ENCODE data around the gene RANBP1.

The RANBP1 gene

DNA sequence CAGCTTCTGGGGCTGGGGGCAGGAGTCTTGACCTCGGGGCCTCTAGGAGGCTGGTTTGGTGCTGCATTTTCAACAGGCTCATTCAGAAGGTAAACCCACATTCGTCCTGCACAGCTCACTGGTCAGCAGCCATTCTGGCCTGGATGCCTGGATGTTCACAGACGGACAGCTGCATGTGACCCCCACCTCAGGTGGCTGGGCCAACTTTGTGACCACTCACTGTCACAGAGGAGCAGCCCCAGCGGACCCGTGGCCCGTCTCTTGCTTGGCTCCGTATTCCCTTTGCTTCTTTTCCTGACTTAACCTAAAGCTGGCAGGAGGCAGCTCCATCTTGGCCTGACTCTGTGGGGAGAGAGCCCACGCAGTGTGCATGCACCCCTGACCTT, 27.6 kb upstream of the RANBP1 start:
- no peak for DNase-seq (ENCODE audit: low read depth)

DNA sequence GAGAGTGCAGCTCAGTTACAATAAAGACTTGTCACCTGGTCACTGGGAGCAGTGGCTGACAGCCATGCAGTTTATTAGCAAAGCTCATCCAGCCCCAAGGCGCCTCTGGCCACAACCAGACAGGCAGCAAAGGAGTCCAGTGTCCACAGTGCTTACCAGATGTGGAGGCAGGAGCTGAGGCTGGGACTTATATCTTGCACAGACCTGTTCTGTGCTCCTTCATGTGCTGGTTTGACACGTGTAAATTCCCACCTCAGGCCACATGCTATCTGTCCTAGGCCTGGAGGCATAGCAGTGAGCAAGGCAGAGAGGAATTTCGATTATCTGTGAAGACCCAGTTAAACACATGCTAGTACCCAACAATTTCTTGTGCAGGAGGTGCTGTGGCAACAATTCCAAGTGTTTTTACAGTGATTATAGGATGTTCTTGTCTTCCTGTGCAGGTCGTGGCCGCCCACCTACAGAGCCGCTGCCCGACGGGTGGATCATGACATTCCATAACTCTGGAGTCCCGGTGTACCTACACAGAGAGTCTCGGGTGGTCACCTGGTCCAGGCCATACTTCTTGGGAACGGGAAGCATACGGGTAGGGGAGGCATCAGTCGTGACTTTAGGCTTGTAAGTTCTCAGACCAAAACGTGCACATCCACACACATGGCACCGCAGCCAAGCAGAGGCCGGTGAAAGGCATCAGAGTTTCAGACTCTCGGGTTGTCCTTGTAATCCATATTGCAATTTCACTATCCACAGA, 26.5 kb upstream of the RANBP1 start:
- no peak for DNase-seq (ENCODE audit: low read depth)

DNA sequence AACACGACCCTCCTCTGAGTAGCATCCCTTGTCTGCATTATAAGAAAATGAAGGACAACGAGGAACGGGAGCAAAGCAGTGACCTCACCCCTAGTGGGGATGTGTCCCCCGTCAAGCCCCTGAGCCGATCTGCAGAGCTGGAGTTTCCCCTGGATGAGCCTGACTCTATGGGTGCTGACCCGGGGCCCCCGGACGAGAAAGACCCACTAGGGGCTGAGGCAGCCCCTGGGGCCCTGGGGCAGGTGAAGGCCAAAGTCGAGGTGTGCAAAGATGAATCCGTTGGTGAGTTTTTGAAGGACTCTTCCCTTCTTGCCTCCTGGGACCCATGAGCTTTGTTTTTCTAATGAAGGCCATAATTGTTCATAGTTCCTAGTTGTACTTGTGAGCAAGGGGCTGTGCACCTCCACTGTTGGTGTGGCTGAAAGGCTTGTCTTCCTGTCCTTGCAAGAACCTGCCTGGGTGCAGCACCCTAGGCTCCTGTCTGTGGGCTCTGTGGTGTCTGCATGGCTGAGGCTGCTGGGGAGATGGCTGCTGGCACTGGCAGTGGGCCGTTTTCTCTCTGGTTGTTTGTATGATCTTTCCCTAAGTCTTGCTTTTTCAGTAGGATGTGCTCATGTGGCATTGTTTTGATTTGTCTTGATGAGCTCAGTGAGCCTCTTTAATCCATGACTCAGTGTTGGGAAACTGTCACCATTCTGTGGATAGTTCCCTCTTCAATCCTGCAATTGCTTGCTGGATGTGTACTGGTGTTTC, 25.8 kb upstream of the RANBP1 start:
- no peak for DNase-seq (ENCODE audit: low read depth)

DNA sequence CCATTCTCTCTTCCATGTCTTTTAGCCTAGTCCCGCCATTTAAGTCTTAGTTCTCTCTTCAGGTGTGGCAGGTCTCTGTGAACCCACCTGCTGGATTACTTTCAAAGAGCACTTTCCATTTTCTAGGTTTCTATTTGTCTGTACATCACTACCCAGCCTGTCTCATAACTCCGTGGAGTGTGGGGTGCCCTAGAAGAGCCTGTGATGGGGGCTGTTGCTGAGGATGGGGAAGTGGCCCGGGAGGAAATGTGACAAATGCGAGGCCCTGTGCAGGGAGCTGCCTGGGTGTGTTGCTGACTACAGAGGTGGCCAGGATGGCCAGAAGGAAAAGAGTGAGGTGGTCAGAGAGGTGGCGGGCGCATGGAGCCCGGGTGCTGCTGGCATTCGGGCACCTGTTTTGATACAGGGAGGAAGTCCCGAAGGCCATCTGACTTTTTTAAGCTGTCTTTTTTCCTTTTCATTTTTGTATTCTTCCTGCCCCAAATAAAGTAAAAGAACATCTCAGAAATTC, 25.1 kb upstream of the RANBP1 start:
- no peak for DNase-seq (ENCODE audit: low read depth)

DNA sequence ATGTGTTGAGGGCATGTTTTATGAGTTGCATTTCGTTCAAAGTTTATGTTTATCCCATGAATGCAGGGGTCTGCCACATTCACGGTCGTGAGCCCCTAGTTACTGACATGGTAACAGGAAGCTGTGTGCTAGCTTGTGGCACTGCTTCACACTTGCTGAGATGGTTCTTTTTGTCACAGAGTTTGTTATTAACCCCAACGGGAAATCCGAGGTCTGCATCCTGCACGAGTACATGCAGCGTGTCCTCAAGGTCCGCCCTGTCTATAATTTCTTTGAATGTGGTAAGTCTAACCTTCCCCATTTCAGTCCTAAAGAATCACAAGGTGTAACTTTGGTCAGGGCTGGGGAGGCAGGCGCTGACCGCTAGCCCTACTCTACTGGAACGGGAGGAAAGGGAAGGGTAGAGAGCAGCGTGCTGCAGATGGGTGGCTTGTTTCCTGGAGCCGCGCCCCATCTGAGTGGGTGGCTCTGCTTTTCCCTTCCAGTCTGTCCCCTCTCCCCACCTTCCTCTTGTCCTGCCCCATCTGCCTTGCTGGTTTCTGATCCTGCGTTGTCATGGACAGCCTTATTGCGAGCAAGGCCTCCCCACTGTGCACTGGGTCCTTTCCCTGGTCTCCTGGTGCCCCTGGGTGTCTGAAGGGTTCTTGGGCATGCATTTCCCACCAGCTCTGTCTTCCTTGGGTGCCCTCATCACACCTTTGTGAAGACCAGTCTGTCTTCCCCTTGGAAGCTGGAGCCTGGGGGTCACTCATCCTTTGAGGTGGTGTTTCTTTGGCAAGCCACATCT, 24.0 kb upstream of the RANBP1 start:
- no peak for DNase-seq (ENCODE audit: low read depth)

DNA sequence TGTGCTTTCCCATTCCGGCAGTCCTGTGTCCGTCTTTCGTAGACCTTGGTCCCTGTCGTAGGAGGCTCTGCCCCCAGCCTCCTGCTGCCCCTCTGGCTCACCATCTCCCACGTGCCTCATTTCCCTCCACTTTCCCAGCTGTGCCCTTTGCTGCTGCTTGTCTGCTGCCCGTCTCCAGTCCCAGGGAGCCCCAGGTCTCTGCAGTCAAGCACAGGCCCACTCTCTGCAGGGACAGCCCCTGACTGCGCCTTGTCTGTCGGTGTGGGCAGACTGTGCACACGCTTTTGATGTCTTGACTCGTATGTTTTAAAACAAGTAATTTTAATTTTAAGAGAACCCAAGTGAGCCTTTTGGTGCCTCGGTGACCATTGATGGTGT, 23.4 kb upstream of the RANBP1 start:
- no peak for DNase-seq (ENCODE audit: low read depth)

DNA sequence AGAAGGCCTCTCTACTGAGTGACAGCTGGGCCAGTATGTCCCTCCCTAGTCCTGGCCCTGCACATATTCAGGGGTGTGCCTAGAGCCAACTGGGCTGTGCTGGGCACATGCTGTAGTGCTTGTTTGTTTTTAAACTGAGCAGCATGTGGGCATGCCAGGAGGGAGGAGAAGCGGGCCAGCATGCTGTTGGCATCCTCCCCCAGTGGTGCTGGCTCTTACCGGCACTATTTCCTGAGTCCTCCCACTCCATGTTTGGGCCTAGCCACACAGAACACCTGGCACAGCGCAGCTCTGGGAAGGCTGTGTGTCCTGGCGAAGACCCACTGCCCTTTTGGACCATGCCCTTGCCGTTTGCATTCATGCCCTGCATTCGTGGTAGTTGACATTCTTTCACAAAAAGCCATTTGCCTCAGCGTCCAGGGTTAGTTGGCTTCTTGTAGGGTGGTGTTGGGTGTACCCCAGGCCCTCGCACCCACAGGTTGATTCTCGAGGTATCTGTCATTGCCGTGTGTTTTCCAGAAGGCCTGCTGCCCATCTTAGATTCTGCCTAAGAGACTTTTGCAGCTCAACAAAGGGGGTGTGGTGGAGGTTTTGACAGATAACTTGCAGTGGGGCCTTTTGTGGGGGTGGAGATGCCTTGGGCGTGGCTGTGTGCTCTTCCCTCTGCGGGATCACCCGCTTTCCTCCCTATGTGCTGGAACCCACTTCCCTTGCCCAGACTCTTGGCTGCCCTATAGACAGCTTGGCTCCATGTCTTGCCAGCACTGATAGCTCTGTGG, 22.3 kb upstream of the RANBP1 start:
- no peak for DNase-seq (ENCODE audit: low read depth)

DNA sequence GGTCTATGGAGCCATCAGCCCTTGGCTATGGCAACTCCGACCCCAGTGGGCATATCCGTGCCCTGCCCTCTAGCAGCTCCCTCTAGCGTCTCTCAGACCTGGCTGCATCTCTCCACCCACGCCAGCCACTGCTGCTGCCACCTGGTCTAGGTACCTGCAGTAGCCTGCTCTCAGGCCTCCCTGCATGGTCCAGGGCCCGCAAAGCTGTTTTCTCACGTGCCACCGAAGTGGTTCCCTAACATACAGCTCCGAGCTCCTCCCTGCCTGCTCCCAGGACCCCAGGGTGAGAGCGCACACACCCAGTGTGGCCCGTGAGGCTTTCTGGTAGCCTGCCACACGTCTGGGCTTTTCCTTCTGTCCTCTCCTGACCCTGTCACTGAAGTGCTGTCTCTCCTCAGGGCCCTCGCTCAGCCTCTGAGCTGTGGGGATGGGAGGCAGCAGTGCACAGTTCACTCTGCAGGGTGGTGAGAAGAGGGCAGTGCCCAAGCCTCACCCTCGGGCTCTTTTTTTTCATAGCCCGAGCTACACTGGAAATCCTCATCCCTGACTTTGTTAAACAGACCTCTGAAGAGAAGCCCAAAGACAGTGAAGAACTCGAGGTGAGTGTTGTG, 21.6 kb upstream of the RANBP1 start:
- DNase-seq (ENCODE audit: low read depth): no peak

DNA sequence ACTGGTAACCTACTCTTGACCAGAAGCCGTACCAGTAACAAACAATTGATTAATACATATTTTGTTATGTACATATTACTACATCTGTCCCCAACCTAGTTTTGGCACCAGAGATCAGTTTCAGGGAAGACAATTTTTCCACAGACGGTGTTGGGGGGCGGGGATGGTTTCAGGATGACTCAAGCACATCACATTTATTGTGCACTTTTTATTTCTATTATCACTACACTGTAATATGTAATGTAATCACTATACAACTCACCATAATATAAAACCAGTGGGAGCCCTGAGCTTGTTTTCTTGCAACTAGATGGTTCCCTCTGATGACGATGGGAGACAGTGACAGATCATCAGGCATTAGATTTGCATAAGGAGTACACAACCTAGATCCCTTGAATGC, 20.4 kb upstream of the RANBP1 start:
- DNase-seq (ENCODE audit: low read depth): no peak

DNA sequence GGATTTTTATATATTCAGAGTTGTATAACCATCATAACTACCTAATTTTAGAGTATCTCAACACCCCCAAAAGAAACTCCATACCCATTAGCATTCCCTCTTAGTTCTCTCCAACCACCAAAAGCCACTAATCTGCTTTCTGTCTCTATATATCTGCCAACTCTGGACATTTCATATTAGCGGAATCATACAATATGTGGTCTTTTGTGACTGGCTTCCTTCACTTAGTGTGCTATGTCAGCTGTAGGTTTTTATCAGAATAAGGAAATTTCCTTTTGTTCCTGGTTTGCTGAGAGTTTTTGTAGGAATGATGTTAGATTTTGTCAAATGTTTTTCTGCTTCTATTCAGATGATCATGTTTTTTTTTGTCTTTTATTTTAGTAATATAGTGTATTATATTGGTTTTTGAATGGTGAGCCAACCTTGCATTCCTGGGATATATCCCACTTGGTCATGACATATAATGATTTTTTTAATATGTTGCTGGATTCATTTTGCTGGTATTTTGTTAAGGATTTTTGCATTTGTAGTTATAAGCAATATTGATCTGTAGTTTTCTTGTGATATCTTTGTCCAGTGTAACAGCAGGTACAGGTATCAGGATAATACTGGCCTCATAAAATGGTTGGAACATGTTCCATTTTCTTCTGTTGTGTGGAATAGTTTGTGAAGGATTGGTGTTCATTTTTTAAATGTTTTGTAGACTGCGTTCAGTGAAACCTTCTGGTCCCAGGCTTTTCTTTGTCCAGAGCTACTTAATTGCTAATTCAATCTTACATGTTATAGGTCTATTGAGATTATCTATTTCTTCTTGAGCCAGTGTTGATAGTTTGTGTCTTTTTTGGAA, 19.1 kb upstream of the RANBP1 start:
- DNase-seq (ENCODE audit: low read depth): no peak

DNA sequence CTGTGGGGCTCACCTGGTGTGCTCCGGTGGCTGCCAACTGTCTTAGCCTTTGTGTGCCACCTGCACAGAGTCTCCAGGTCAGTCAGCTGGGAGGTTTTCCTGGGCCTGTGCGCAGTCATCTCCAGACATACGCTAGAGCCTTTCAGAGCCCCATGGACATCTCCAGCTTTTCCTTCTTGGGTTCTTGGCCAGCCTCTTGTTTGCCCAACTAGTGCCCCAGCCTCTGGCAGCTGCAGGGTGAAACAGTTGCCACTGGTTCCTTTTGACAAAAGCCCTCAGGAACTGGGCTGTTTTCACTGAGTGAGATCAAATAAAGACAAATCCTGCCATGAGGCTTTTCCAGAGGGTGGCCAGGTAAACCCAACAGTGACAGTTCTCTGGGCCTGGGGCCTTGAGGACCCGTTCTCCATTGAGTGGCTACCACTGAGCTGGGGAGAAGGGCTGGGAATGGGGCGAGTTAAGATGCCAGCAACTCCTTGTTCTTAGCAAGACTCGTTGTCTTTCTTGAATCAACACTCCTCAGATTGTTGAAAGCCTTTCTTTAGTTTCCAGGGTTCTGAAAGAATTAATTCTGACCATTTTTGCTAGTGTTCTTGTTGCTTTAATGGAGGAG, 16.7 kb upstream of the RANBP1 start:
- no peak for DNase-seq (ENCODE audit: low read depth)

DNA sequence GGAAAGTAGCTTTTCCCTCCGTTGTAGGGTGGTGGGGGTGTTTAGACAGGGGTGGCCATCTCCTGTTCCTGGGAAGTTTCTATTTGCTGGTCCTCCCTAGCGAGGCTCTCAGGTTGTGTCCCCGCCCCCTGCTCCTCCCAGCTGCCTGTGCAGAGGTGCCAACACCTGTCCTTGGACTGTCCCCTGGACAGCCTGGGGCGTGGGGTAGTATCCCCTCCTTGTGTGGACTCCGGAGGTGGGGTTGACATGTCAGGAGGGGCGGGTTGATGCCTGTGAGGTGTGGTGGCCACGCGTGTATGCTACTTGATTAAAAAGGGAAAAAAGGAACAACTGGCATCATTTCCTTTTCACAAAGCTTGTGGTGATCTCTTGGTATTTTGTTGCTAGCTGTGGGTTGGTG, 14.3 kb upstream of the RANBP1 start:
- no peak for DNase-seq (ENCODE audit: low read depth)

DNA sequence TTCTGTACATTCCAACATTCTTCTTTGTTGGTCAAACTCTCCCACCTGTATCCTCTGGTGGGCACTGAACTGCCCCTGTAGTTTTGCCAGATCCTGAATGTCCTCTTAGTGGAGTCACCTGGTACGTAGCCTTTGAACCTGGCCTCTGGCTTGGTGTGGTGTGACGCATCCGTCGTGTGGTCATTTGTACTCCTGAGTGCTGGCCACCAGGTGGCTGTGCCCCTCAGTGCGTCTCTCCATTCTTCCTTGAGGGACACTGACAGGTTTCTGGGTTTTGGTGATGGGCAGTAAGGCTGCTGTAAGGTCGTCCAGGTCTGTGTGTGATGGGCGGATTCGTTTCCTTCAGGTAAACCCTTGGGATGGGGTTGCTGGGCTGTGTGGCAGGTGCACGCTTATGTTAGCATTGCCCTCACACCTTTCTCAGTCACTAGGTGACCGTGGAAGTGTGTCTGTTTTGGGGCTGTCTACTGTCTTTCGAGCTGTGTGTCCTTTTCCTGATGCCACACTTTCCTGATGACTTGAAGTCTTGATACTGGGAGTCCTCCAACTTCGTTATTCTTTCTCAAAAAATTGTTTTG, 13.6 kb upstream of the RANBP1 start:
- DNase-seq (ENCODE audit: low read depth): no peak

DNA sequence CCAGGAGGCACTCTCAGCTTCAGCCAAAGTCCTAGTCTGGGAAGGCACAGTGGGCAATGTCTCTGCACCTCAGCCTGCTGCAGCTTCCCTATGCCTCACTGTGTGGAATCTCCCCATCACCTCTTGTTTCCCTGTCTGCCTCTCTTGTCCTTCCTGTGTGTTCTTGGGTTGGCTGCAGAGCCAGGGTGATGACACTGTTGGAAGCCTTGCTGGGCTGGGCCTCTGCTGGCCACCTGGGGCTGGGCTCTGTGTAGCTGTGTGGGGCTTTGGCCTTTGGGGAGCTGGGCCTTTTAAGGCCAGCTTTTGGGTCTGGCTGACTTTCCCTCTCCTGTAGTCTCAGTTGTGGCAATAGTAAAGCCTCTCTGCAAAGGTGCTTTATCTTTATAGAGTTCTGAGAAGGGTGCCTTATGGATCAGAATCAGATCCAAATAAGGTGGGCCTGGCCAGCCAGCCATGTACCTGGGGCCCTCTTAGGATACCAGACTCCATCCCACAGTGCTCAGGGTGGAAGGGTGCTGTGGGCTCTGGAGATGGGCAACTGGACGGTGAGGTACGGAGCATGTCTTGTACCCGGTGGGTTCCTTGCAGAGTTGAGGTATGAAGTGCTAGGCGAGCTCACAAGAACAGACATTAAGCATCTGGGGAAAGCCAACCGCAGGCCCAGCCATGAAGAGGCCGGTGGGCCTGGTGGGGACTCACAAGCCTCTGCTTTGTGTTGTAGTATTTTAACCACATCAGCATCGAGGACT, 10.3 kb upstream of the RANBP1 start:
- no peak for DNase-seq (ENCODE audit: low read depth)

DNA sequence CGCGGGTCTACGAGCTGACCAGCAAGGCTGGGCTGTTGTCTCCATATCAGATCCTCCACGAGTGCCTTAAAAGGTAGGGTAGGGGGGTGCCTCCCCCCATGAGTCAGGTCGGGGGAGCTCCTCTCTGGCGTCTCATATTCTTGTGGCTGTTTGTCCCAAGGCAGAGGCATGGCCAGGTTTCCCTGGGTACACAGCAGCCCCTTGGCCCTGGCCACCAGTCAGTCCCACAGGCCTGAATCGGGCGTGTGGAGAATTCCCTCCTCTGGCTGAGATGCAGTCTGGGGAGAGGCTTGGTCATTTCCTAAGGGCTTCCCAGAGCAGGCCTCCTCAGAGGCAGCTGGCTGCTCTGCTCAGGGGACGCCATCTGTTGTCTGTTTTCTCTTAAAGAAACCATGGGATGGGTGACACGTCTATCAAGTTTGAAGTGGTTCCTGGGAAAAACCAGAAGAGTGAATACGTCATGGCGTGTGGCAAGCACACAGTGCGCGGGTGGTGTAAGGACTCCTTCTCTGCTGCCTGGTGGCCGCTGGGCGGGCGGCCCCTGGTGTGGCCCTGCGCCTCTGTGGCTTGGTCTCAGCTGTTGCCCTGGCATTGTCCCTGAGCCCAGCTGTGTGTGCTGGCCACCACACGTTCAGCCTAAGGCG, 9.6 kb upstream of the RANBP1 start:
- no peak for DNase-seq (ENCODE audit: low read depth)

DNA sequence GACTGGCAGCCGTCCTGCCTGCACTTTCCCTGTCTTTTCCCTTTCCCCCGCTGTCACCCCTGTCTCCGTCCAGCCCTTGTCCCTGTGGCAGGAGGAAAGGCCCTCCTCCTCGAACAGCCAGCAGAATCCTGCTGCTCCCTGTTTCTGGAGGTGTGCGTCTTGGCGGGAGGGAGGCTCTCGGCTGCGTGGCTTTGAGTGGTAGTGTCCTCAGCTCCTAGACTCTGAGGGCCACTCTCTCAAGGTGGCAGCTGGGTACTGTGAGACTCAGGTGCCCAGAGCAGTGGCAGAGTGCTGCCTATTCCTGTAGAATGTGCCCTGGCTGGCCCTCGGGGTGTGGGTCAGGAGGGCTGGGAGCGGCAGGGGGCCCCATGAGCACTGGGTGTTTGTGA, 9.1 kb upstream of the RANBP1 start:
- DNase-seq (ENCODE audit: low read depth): no peak

DNA sequence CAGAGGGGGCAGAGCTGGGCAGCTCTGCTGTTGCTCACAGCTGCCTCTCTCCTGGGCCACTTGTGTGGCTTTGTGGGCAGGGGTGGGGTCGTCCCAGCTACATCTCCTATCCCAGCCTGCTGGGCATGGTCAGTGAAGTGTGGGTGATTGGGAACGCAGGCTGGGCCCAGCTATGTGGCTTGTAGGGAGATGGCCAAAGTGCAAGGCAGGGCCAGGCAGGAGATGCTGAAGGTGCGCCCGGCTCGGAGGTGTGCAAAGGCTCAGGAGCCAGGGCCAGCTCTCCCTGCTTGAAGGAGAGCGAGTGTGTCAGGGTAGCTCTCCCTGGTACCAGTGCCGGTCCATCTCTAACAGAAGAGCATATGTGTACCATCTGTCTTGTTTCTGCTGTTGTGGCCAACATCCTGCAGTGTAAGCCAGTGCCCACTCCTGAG, 8.4 kb upstream of the RANBP1 start:
- no peak for DNase-seq (ENCODE audit: low read depth)

DNA sequence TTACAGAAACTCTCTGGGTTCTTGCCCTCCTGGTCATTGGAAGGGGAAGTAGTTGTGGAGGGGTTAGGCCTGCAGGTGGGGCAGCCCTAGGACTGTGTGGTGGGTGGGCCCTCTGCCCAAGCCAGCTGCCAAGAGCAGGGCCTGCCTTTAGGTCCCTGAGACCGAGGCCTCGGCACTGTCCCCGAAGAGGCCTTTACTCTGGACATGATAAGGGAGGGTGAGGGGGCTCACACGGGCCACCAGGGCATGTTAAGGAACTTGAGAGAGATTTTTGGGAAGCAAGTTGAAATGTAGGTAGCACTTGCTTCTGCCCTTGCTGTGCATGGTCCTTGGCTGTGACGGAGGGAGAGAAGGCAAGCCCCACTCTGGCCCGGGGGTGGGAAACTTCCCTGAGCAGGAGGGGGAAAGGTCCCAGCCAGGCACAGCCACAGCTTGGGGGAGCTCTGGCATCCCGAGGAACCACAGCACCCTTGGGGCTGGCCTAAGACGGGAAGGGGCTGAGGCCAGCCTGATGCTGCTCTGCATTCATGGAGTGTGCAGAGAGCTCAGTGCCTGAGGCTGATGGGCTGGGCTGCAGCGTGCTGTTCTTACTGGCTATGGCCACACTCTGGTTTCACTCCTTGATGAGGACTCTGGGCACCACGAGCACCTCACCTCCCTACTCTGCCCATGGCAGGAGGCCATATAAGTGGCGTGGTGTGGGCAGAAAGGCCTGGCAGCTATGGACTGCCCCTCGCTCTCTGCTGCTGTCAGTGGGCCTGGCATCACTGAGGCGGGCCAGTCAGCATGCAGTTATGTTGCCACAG, 7.8 kb upstream of the RANBP1 start:
- DNase-seq (ENCODE audit: low read depth): no peak
